Endothelial cell of umbilical vein (primary cell): Measurements from ENCODE around the gene ERBB4. TPM values are rescaled to one million over a fixed set of nuclear protein-coding genes. Genes with fewer than 3 reads are reported as not detected.

Source experiments
- BruUV-seq: library from RNA; stranded (reverse); fragments of 400-500 nt; replicated peaks from 2 replicates; lab custom pipeline; 2021; lab: Mats Ljungman, UMichigan
- CTCF ChIA-PET: fragments of 300-600, 350-600 bp; sonication (Branson Sonifier 250); formaldehyde crosslinking; loops from one replicate; lab custom pipeline; 2021; ENCODE audit warnings: antibody characterized with exemption, inconsistent platforms; lab: Charles Lee
- POLR2A ChIA-PET: fragments of 300-600, 350-600 bp; sonication (Branson Sonifier 250); formaldehyde crosslinking; loops from one replicate; lab custom pipeline; 2021; ENCODE audit warnings: antibody characterized with exemption, inconsistent platforms; lab: Charles Lee
- DNase-seq: peaks from one replicate; pipeline ENCODE4 v3.0.0-alpha.2; 2011; ENCODE audit warnings: low read depth, low spot score
- FAIRE-seq: peaks from 2 replicates; lab custom pipeline; 2011; peaks lifted over from hg19 to GRCh38; lab: Jason Lieb, UNC
- H2AFZ ChIP-seq: 2 replicates; pipeline ENCODE4 v1.6.0; 2012; ENCODE audit warnings: low read depth, low read length, control low read depth, inconsistent platforms
- H3K27ac ChIP-seq: 2 replicates; pipeline ENCODE4 v1.5.1; 2011; ENCODE audit warnings: low read depth, mild to moderate bottlenecking, control low read depth, low read length, moderate library complexity; ENCODE audit not compliant: insufficient read depth
- H3K27me3 ChIP-seq, 2 experiments: 2 replicates each; pipeline versions ENCODE4 v1.6.0 to v1.6.1; 2011; ENCODE audit warnings: low read length in 2 of 2, mixed read lengths in 1 of 2; ENCODE audit not compliant: control insufficient read depth in 2 of 2, insufficient read depth in 2 of 2
- H3K36me3 ChIP-seq, 2 experiments: 2 replicates in 1 of 2; 3 replicates in 1 of 2; pipeline ENCODE4 v1.5.1; 2011; ENCODE audit warnings: low read length in 2 of 2, mild to moderate bottlenecking in 1 of 2, moderate library complexity in 1 of 2; ENCODE audit not compliant: control insufficient read depth in 2 of 2, insufficient read depth in 2 of 2; ENCODE audit errors: extremely low read depth in 1 of 2
- H3K4me1 ChIP-seq: 3 replicates; pipeline ENCODE4 v1.5.1; 2011; ENCODE audit warnings: mild to moderate bottlenecking, low read length; ENCODE audit not compliant: control insufficient read depth, insufficient read depth; ENCODE audit errors: extremely low read depth
- H3K4me2 ChIP-seq: 2 replicates; pipeline ENCODE4 v1.6.1; 2011; ENCODE audit warnings: low read length, control low read depth, mixed read lengths; ENCODE audit not compliant: insufficient read depth
- H3K4me3 ChIP-seq, 3 experiments: fragments of 200-600 bp in 1 of 3; sonication (generic), shearing (Covaris generic) in 1 of 3; replicated peaks in 1 of 3; 2 replicates each; pipeline ENCODE4 v1.5.1; 2011 to 2016; ENCODE audit warnings: control low read depth in 3 of 3, low read length in 3 of 3, mild to moderate bottlenecking in 2 of 3, inconsistent platforms in 1 of 3, low read depth in 1 of 3, moderate library complexity in 1 of 3; ENCODE audit not compliant: insufficient read depth in 1 of 3
- H3K79me2 ChIP-seq: 2 replicates; pipeline ENCODE4 v1.6.0; 2012; ENCODE audit warnings: low read length, inconsistent platforms; ENCODE audit not compliant: control insufficient read depth, insufficient read depth
- H3K9ac ChIP-seq: replicated peaks from 2 replicates; pipeline ENCODE3; 2011; ENCODE audit warnings: low read length, control low read depth; ENCODE audit not compliant: insufficient read depth; ENCODE audit errors: extremely low read depth
- H3K9me1 ChIP-seq: replicated peaks from 3 replicates; pipeline ENCODE4 v1.6.0; 2011; ENCODE audit warnings: mild to moderate bottlenecking, low read length; ENCODE audit not compliant: control insufficient read depth, insufficient read depth; ENCODE audit errors: extremely low read depth
- H3K9me3 ChIP-seq: replicated peaks from 2 replicates; pipeline ENCODE4 v1.5.1; 2012; ENCODE audit warnings: low read length, inconsistent platforms; ENCODE audit not compliant: control insufficient read depth, insufficient read depth
- H4K20me1 ChIP-seq: replicated peaks from 2 replicates; pipeline ENCODE3; 2011; ENCODE audit warnings: mild to moderate bottlenecking, low read length; ENCODE audit not compliant: control insufficient read depth, insufficient read depth; ENCODE audit errors: extremely low read depth
- CTCF ChIP-seq, 2 donors: IDR thresholded peaks; 1 replicate in 1 of 2; 2 replicates in 1 of 2; pipeline ENCODE4 v1.5.1; 2011; ENCODE audit warnings: low read length in 2 of 2, mild to moderate bottlenecking in 2 of 2, moderate library complexity in 2 of 2, control low read depth in 1 of 2, inconsistent platforms in 1 of 2, low read depth in 1 of 2; ENCODE audit not compliant: insufficient read depth in 1 of 2; ENCODE audit errors: extremely low read depth in 1 of 2
- EZH2 ChIP-seq: IDR thresholded peaks from 2 replicates; pipeline ENCODE4 v1.6.1; 2012; ENCODE audit warnings: borderline replicate concordance, low read depth, mild to moderate bottlenecking, moderate library complexity, low read length, inconsistent platforms; ENCODE audit not compliant: severe bottlenecking
- FOS ChIP-seq: IDR thresholded peaks from 2 replicates; pipeline ENCODE4 v1.6.1; 2011; ENCODE audit warnings: mild to moderate bottlenecking, low read length, moderate library complexity, borderline replicate concordance; ENCODE audit not compliant: insufficient read depth
- GATA2 ChIP-seq: IDR thresholded peaks from 2 replicates; pipeline ENCODE4 v1.7.0; 2011; ENCODE audit warnings: low read depth, mild to moderate bottlenecking, moderate library complexity, mixed read lengths, low read length; ENCODE audit not compliant: insufficient read length, insufficient read depth
- JUN ChIP-seq: IDR thresholded peaks from 2 replicates; pipeline ENCODE4 v1.6.1; 2011; ENCODE audit warnings: borderline replicate concordance, low read depth; ENCODE audit not compliant: insufficient read length, insufficient read depth
- MAX ChIP-seq: IDR thresholded peaks from 2 replicates; pipeline ENCODE4 v1.6.1; 2011; ENCODE audit not compliant: insufficient read depth, insufficient read length
- MYC ChIP-seq: IDR thresholded peaks from one replicate; pipeline ENCODE4 v1.6.1; 2011; ENCODE audit warnings: mild to moderate bottlenecking, low read depth, low read length
- POLR2A ChIP-seq: IDR thresholded peaks from 2 replicates; pipeline ENCODE4 v1.6.1; 2012; ENCODE audit warnings: low read depth, mild to moderate bottlenecking, control low read depth, low read length
- POLR2AphosphoS5 ChIP-seq: IDR thresholded peaks from 2 replicates; pipeline ENCODE4 v1.6.1; 2012; ENCODE audit warnings: low read depth, mild to moderate bottlenecking, control low read depth, low read length, moderate library complexity; ENCODE audit not compliant: insufficient read depth
- dilution Hi-C: fragments of 300-500 bp; cut with MboI; formaldehyde crosslinking; loops from one replicate; pipeline ENCODE4 v1.15.0; 2019; ENCODE audit warnings: low sequenced_read_pairs; ENCODE audit not compliant: extremely low pct_ligation_motif_present
- intact Hi-C: fragments of 100-400 bp; cut with micrococcal nuclease; formaldehyde crosslinking; loops from one replicate; pipeline ENCODE4 v1.10.0; 2022
- polyA plus RNA-seq, 4 experiments: library from polyadenylated mRNA; depleted of rRNA in 3 of 4; stranded (reverse) in 3 of 4; unstranded in 1 of 4; fragments of >200 nt; gene quantifications; 2 replicates each; pipeline versions ENCODE4 v1.2.1 to v1.2.3, GENCODE V29; 2011 to 2012; ENCODE audit warnings: missing spikeins in 1 of 4
- total RNA-seq: library from RNA; stranded (reverse); gene quantifications from 2 replicates; pipeline ENCODE4 v1.2.3, GENCODE V29; 2021

ERBB4 gene
- total and polyA plus RNA-seq, 2 donors (not counting 3 experiments of a cell fraction or from before 2014, with no cell fraction given) = 0.01 to 0.27 TPM

GRCh38 chr2:212237350-212238095 lies 301.1 kb downstream of the ERBB4 start:
- ChIA-PET CTCF (interaction anchor here (1.1 kb wide), 1 partner anchor 12 kb away, joined by 3 read pairs; no protein-coding TSS in a partner anchor), POLR2A (no interaction called here)
- Histone ChIP-seq H3K36me3 (no peaks in the 10 kb centered on the region), H3K4me2 (no peak overlapping the region), H3K27me3 (no peaks in the 10 kb centered on the region), H3K9me3 (no peaks in the 10 kb centered on the region), H3K9ac (no peak overlapping the region), H3K27ac (no peak overlapping the region), H3K4me3 (no peak overlapping the region), H3K79me2 (no peaks in the 10 kb centered on the region), H4K20me1 (no peaks in the 10 kb centered on the region), H2AFZ (no peak overlapping the region), H3K4me1 (no peaks in the 10 kb centered on the region), H3K9me1 (no peaks in the 10 kb centered on the region)
- TF ChIP-seq FOS = no peak
- no peak for TF ChIP-seq EZH2
- TF ChIP-seq GATA2 = no peak
- TF ChIP-seq MYC = no peak
- TF ChIP-seq CTCF (IDR thresholded peaks at IDR 0.05; ENCODE audit: extremely low read depth in 1 of 2, insufficient read depth in 1 of 2, low read depth in 1 of 2, low read length in 2 of 2) = no peak
- TF ChIP-seq POLR2AphosphoS5 = no peak
- no peak for TF ChIP-seq POLR2A
- TF ChIP-seq MAX = no peak
- TF ChIP-seq JUN = no peak
- dilution Hi-C loops = no loop called here
- no TSS peak for BruUV-seq
- FAIRE-seq (no peak), DNase-seq (no peak)
- intact Hi-C loops = no loop called here
